ENCODE results near the gene FASN.

GRCh38 chr17:82072827-82073226, 25.2 kb downstream of the FASN start:
- TF ChIP-seq EZH2 (IDR thresholded peaks at IDR 0.05; ENCODE audit: insufficient read depth, poor library complexity, severe bottlenecking) (no peak), EZH2phosphoT487 (IDR thresholded peaks at IDR 0.05; ENCODE audit: insufficient read depth, low read depth) (no peak)

Data from GM23248 (cell line).